ES-I3 (cell line): ENCODE data around the gene MEIOSIN.
"Not testable (repeated sequence)": the region's sequence is repeated elsewhere in the genome, so short reads cannot be mapped to it uniquely, and the experiment has no call there.

Experiments
- H3K36me3 ChIP-seq: 2 replicates; pipeline ENCODE4 v1.6.1; 2013; ENCODE audit warnings: mild to moderate bottlenecking, low read length, control low read depth, moderate library complexity; ENCODE audit not compliant: insufficient read depth
- H3K4me1 ChIP-seq: 2 replicates; pipeline ENCODE4 v1.6.1; 2013; ENCODE audit warnings: mild to moderate bottlenecking, control low read depth, low read length; ENCODE audit not compliant: insufficient read depth
- H3K9ac ChIP-seq: 2 replicates; pipeline ENCODE4 v1.6.1; 2013; ENCODE audit warnings: low read depth, mild to moderate bottlenecking, low read length, moderate library complexity
- H3K9me3 ChIP-seq: 2 replicates; pipeline ENCODE4 v1.6.1; 2013; ENCODE audit warnings: mild to moderate bottlenecking, low read length, moderate library complexity; ENCODE audit not compliant: control insufficient read depth, insufficient read depth

MEIOSIN gene

GRCh38 chr19:45733160-45733810, at the start of gene MEIOSIN:
MEIOSIN (plus strand) TSS chr19:45733439; CDS start chr19:45735377, 1,938 bp downstream.
- Histone ChIP-seq H3K4me1 (peaks cover 6% of the 10 kb centered on the region), H3K9ac (no peak within 1 kb of the TSS), H3K36me3 (no peaks in the 10 kb centered on the region), H3K9me3 (no peaks in the 10 kb centered on the region)

- not testable (repeated sequence) for H3K4me1 ChIP-seq, H3K9ac ChIP-seq, H3K9me3 ChIP-seq
- peaks cover 28% of the 10 kb centered on the region for H3K36me3 ChIP-seq
Measured at GRCh38 chr19:45685045-45685444, 48.2 kb upstream of the MEIOSIN start.

- no peaks in the 10 kb centered on the region for H3K9me3 ChIP-seq
- no peak overlapping the region for H3K9ac ChIP-seq
- H3K36me3 ChIP-seq, result peaks cover 28% of the 10 kb centered on the region
- H3K4me1 ChIP-seq, result no peaks in the 10 kb centered on the region
Measured at GRCh38 chr19:45687599-45687998, 45.6 kb upstream of the MEIOSIN start.

- Histone ChIP-seq H3K9ac (peak within 1 kb of the TSS; percentile 74), H3K36me3 (peaks cover 23% of the 10 kb centered on the region), H3K9me3 (no peaks in the 10 kb centered on the region), H3K4me1 (no peaks in the 10 kb centered on the region)
Measured at GRCh38 chr19:45691516-45692186, 41.6 kb upstream of the MEIOSIN start, which contains the start of gene SNRPD2. SNRPD2 (minus strand) TSS chr19:45691953; CDS start chr19:45691888, 65 bp downstream.

- Histone ChIP-seq H3K9me3 (no peaks in the 10 kb centered on the region), H3K36me3 (peaks cover 17% of the 10 kb centered on the region), H3K4me1 (no peaks in the 10 kb centered on the region), H3K9ac (peak within 1 kb of the TSS; percentile 74)
Measured at GRCh38 chr19:45692187-45693105, 40.8 kb upstream of the MEIOSIN start, which contains the start of gene QPCTL. QPCTL (plus strand) TSS chr19:45692666; CDS start chr19:45692704, 38 bp downstream.

- Histone ChIP-seq H3K9me3 (no peaks in the 10 kb centered on the region), H3K4me1 (no peaks in the 10 kb centered on the region), H3K36me3 (peaks cover 16% of the 10 kb centered on the region), H3K9ac (peak overlapping the region; percentile 74)
Measured at GRCh38 chr19:45693106-45693788, 40.0 kb upstream of the MEIOSIN start.

GRCh38 chr19:45701676-45702075, 31.6 kb upstream of the MEIOSIN start:
- H3K36me3 ChIP-seq, result peaks cover 6% of the 10 kb centered on the region; the same call in 1 of the 2 replicates

GRCh38 chr19:45705115-45705514, 28.1 kb upstream of the MEIOSIN start:
- peaks cover 6% of the 10 kb centered on the region; the same call in 1 of the 2 replicates for H3K36me3 ChIP-seq
- H3K4me1 ChIP-seq, result no peaks in the 10 kb centered on the region
- no peak overlapping the region for H3K9ac ChIP-seq
- no peaks in the 10 kb centered on the region for H3K9me3 ChIP-seq

More at GRCh38 chr19:45701676-45702075, 31.6 kb upstream of the MEIOSIN start:
- H3K4me1 ChIP-seq, result no peaks in the 10 kb centered on the region
- no peaks in the 10 kb centered on the region for H3K9me3 ChIP-seq
- no peak overlapping the region for H3K9ac ChIP-seq

GRCh38 chr19:45705710-45706415, 27.4 kb upstream of the MEIOSIN start:
- Histone ChIP-seq H3K9ac (no peak overlapping the region), H3K9me3 (no peaks in the 10 kb centered on the region), H3K4me1 (no peaks in the 10 kb centered on the region), H3K36me3 (peaks cover 6% of the 10 kb centered on the region; the same call in 1 of the 2 replicates)

- 0 out of 2 replicates have a peak, but pooled peaks cover 4% of the 10 kb centered on the region for H3K4me1 ChIP-seq
- H3K9ac ChIP-seq, result no peak overlapping the region
- H3K9me3 ChIP-seq, result no peaks in the 10 kb centered on the region
- H3K36me3 ChIP-seq, result no peaks in the 10 kb centered on the region
Measured at GRCh38 chr19:45710356-45711130, 22.7 kb upstream of the MEIOSIN start.

GRCh38 chr19:45711851-45712698, 21.2 kb upstream of the MEIOSIN start:
- H3K9ac ChIP-seq, result no peak overlapping the region
- H3K36me3 ChIP-seq, result no peaks in the 10 kb centered on the region
- peaks cover 9% of the 10 kb centered on the region; the same call in 1 of the 2 replicates for H3K4me1 ChIP-seq
- H3K9me3 ChIP-seq, result no peaks in the 10 kb centered on the region

GRCh38 chr19:45712699-45713067, 20.6 kb upstream of the MEIOSIN start:
- Histone ChIP-seq H3K4me1 (peaks cover 9% of the 10 kb centered on the region; the same call in 1 of the 2 replicates), H3K36me3 (no peaks in the 10 kb centered on the region), H3K9ac (no peak overlapping the region), H3K9me3 (no peaks in the 10 kb centered on the region)
